Kidney tubule cell (primary cell): Measurements from ENCODE around the gene TAC3.
"Not testable (repeated sequence)": the region's sequence is repeated elsewhere in the genome, so short reads cannot be mapped to it uniquely, and the experiment has no call there.

ENCODE experiments used
- DNase-seq: peaks from one replicate; pipeline ENCODE4 v3.0.0-alpha.2; 2018; ENCODE audit warnings: low spot score

Gene TAC3

GRCh38 chr12:57016348-57016747 lies at the start of gene TAC3:
Gene TAC3 (minus strand): TSS chr12:57016529. CDS start chr12:57015797, 732 bp downstream.
- DNase-seq, result no peak

- no peak for DNase-seq
Observed at GRCh38 chr12:57063991-57064685, 47.8 kb upstream of the TAC3 start.

GRCh38 chr12:57058454-57058853 lies 42.1 kb upstream of the TAC3 start:
- no peak for DNase-seq

- DNase-seq, result no peak
Observed at GRCh38 chr12:57057067-57057751, 40.9 kb upstream of the TAC3 start.

- DNase-seq, result no peak
Observed at GRCh38 chr12:57055824-57056223, 39.5 kb upstream of the TAC3 start.

- not testable (repeated sequence) for DNase-seq
Observed at GRCh38 chr12:57053901-57054300, 37.6 kb upstream of the TAC3 start.

GRCh38 chr12:57053146-57053545 lies 36.8 kb upstream of the TAC3 start:
- not testable (repeated sequence) for DNase-seq

- DNase-seq, result no peak
Observed at GRCh38 chr12:57051011-57051410, 34.7 kb upstream of the TAC3 start.

GRCh38 chr12:57049890-57050289 lies 33.6 kb upstream of the TAC3 start, which contains the start of gene MYO1A:
Gene MYO1A (minus strand): TSS chr12:57050129. CDS start chr12:57048323, 1,806 bp downstream.
- DNase-seq, result no peak

- no peak for DNase-seq
Observed at GRCh38 chr12:57049119-57049446, 32.8 kb upstream of the TAC3 start.

GRCh38 chr12:57048423-57049118 lies 32.2 kb upstream of the TAC3 start:
- no peak for DNase-seq

GRCh38 chr12:57047981-57048380 lies 31.7 kb upstream of the TAC3 start:
- peak; percentile 17 for DNase-seq

- DNase-seq, result no peak
Observed at GRCh38 chr12:57046947-57047890, 30.9 kb upstream of the TAC3 start.

GRCh38 chr12:57046086-57046791 lies 29.9 kb upstream of the TAC3 start:
- no peak for DNase-seq

- no peak for DNase-seq
Observed at GRCh38 chr12:57044889-57045288, 28.6 kb upstream of the TAC3 start.

GRCh38 chr12:57044468-57044867 lies 28.1 kb upstream of the TAC3 start:
- no peak for DNase-seq

GRCh38 chr12:57042695-57043094 lies 26.4 kb upstream of the TAC3 start:
- DNase-seq, result no peak

- DNase-seq, result no peak
Observed at GRCh38 chr12:57040750-57041149, 24.4 kb upstream of the TAC3 start.

- no peak for DNase-seq
Observed at GRCh38 chr12:57040211-57040610, 23.9 kb upstream of the TAC3 start.

GRCh38 chr12:57039016-57039798 lies 22.9 kb upstream of the TAC3 start:
- no peak for DNase-seq

- DNase-seq, result no peak
Observed at GRCh38 chr12:57037264-57037663, 20.9 kb upstream of the TAC3 start.
